SK-N-SH (cell line): Measurements from ENCODE around the gene ETF1.

ENCODE experiments used
- CTCF ChIP-seq: fragments of 200-600 bp; sonication (generic); IDR thresholded peaks from 2 replicates; pipeline ENCODE4 v1.6.1; 2017; ENCODE audit warnings: antibody characterized with exemption, mild to moderate bottlenecking, moderate library complexity
- EP300 ChIP-seq, 2 experiments: IDR thresholded peaks; 2 replicates each; pipeline versions ENCODE4 v1.4.0 to v1.6.1; 2012; ENCODE audit warnings: borderline replicate concordance in 1 of 2, low read depth in 1 of 2, low read length in 1 of 2
- EZH2phosphoT487 ChIP-seq: fragments of 200-600 bp; sonication (generic); IDR thresholded peaks from 2 replicates; pipeline ENCODE4 v1.6.1; 2017; ENCODE audit warnings: low read depth, mixed run types, mild to moderate bottlenecking, antibody characterized with exemption, moderate library complexity, borderline replicate concordance
- JUND ChIP-seq: IDR thresholded peaks from 2 replicates; pipeline ENCODE4 v1.4.0; 2012
- NFIC ChIP-seq: IDR thresholded peaks from 2 replicates; pipeline ENCODE4 v1.4.0; 2012; ENCODE audit warnings: borderline replicate concordance
- RAD21 ChIP-seq: IDR thresholded peaks from 2 replicates; pipeline ENCODE4 v1.6.1; 2012; ENCODE audit warnings: mild to moderate bottlenecking, low read length

- TF ChIP-seq NFIC, result no peak
- TF ChIP-seq CTCF, result no peak
- no peak for TF ChIP-seq EZH2phosphoT487
- TF ChIP-seq EP300 (IDR thresholded peaks at IDR 0.05; ENCODE audit: borderline replicate concordance in 1 of 2, low read depth in 1 of 2, low read length in 1 of 2), result no peak
- no peak for TF ChIP-seq JUND
- TF ChIP-seq RAD21, result no peak
These were observed 37.7 kb upstream of the ETF1 start for GRCh38 chr5:138580777-138581176.
